Tibial nerve (tissue), 3 donors: ENCODE results near the gene ITGB6.

ENCODE experiments used
- POLR2A ChIP-seq, 2 donors: fragments of 450-650 bp; IDR thresholded peaks; one replicate each; pipeline ENCODE4 v1.6.1; 2017; ENCODE audit warnings: antibody characterized with exemption in 2 of 2, mild to moderate bottlenecking in 2 of 2, moderate library complexity in 2 of 2
- TF ChIP-seq, protein P1 (sequence below), 5 experiments: fragments of 200-600 bp in 3 of 5; fragments of 450-650 bp in 2 of 5; sonication (generic) in 3 of 5; IDR thresholded peaks; one replicate each; pipeline ENCODE4 v1.5.1; 2016 to 2019; ENCODE audit warnings: antibody characterized with exemption in 5 of 5, mild to moderate bottlenecking in 3 of 5, moderate library complexity in 2 of 5

DNA sequence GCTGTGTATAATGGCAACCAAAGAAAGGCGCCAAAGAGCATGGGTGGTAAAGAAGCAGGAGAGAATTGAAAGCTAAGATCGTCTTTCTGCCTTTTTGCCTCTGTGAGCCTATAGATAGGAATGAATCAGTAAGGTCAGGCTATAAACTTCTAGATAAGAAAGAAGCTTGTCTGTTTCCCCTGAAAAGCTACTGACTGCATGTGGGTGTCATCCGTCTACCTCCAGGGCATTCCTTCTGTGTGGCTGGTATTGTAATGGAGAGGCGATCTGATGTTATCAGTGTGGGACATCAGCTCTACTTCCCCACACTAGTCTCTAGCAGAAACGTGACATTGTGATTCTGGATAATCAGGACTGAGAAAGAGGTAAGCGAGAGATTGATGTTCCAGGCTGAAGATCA lies 74.2 kb downstream of the ITGB6 start:
- TF ChIP-seq, protein P1, sequence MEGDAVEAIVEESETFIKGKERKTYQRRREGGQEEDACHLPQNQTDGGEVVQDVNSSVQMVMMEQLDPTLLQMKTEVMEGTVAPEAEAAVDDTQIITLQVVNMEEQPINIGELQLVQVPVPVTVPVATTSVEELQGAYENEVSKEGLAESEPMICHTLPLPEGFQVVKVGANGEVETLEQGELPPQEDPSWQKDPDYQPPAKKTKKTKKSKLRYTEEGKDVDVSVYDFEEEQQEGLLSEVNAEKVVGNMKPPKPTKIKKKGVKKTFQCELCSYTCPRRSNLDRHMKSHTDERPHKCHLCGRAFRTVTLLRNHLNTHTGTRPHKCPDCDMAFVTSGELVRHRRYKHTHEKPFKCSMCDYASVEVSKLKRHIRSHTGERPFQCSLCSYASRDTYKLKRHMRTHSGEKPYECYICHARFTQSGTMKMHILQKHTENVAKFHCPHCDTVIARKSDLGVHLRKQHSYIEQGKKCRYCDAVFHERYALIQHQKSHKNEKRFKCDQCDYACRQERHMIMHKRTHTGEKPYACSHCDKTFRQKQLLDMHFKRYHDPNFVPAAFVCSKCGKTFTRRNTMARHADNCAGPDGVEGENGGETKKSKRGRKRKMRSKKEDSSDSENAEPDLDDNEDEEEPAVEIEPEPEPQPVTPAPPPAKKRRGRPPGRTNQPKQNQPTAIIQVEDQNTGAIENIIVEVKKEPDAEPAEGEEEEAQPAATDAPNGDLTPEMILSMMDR (IDR thresholded peaks at IDR 0.05) = no peak
- no peak for TF ChIP-seq POLR2A (IDR thresholded peaks at IDR 0.05)
